NCI-H524 (cell line): ENCODE results near the gene OR9Q2.
"Not testable (repeated sequence)": the region's sequence is repeated elsewhere in the genome, so short reads cannot be mapped to it uniquely, and the experiment has no call there.

Source experiments
- DNase-seq, 2 experiments: peaks; one replicate each; lab custom pipeline; 2025; lab: John Stamatoyannopoulos, UW

Gene OR9Q2, protein sequence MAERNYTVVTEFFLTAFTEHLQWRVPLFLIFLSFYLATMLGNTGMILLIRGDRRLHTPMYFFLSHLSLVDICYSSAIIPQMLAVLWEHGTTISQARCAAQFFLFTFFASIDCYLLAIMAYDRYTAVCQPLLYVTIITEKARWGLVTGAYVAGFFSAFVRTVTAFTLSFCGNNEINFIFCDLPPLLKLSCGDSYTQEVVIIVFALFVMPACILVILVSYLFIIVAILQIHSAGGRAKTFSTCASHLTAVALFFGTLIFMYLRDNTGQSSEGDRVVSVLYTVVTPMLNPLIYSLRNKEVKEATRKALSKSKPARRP

GRCh38 chr11:58188770-58189169 is at the start of gene OR9Q2:
Gene OR9Q2 (plus strand): TSS chr11:58189070. CDS start chr11:58190491, 1,421 bp downstream.
- no peak for DNase-seq

- DNase-seq: no peak
These were observed 46.1 kb upstream of the OR9Q2 start for GRCh38 chr11:58142761-58143160.

DNA sequence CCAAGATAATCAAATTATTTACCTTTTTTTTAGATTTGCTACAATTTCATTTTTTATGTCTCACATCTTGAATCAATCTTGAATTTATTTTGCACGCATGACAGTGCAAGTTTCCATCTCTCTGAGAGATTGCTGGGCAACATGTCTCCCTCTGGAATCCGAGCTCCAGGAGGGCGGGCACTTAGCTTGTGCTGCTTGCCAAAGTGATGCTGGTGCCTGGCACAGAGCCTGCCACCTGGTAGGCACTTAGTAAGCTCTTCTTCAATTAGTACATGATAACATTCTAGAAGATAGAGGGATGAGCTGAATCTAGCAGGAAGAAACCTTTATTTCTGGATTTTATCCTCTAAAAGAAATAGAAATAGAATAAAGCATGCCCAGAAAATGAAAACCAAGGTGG is 36.1 kb upstream of the OR9Q2 start:
- DNase-seq: no peak

GRCh38 chr11:58164389-58164788 is 24.5 kb upstream of the OR9Q2 start:
- DNase-seq: no peak

- DNase-seq: no peak
These were observed 23.9 kb upstream of the OR9Q2 start for GRCh38 chr11:58164990-58165389.

- no peak for DNase-seq
These were observed 23.3 kb upstream of the OR9Q2 start for GRCh38 chr11:58165504-58166106.

GRCh38 chr11:58177409-58178054 is 11.3 kb upstream of the OR9Q2 start:
- no peak for DNase-seq

GRCh38 chr11:58178444-58178843 is 10.4 kb upstream of the OR9Q2 start:
- DNase-seq: no peak

- DNase-seq: no peak
These were observed 9.2 kb upstream of the OR9Q2 start for GRCh38 chr11:58179648-58180047.

GRCh38 chr11:58186938-58187337 is 1.9 kb upstream of the OR9Q2 start:
- no peak for DNase-seq

GRCh38 chr11:58192229-58192628 is 3.4 kb downstream of the OR9Q2 start:
- no peak for DNase-seq

- DNase-seq: no peak
These were observed 4.5 kb downstream of the OR9Q2 start for GRCh38 chr11:58193391-58193790.

- no peak for DNase-seq
These were observed 7.1 kb downstream of the OR9Q2 start for GRCh38 chr11:58195939-58196338.

- DNase-seq: no peak
These were observed 10.4 kb downstream of the OR9Q2 start for GRCh38 chr11:58199271-58199670.

DNA sequence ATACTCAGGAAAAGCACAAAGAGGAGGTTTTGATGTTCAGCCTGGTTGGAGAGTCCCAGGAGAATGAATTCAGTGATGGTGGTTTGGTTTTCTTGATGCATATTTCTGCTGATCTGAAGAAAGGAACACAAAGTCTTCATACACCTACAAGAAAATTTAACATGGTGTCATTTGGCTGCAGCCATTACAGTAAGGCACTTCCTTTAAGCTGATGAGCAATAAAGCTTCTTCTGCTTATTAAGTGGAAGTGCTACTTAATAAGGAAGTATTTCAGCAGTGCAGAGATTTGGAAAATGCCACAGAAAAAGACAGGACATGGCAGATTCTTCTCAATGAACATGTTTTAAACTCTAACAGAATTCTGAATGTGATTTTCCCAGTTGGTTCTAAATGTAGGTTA is 15.2 kb downstream of the OR9Q2 start, which contains the start of gene OR1S2:
Gene OR1S2 (minus strand): TSS at position 101 of the 400 bp plus-strand sequence. CDS start 0 bp downstream, at position 101.
- no peak for DNase-seq

GRCh38 chr11:58212420-58212819 is 23.6 kb downstream of the OR9Q2 start, which contains the start of gene OR1S1:
Gene OR1S1 (plus strand): TSS chr11:58212720.
- not testable (repeated sequence) for DNase-seq

DNA sequence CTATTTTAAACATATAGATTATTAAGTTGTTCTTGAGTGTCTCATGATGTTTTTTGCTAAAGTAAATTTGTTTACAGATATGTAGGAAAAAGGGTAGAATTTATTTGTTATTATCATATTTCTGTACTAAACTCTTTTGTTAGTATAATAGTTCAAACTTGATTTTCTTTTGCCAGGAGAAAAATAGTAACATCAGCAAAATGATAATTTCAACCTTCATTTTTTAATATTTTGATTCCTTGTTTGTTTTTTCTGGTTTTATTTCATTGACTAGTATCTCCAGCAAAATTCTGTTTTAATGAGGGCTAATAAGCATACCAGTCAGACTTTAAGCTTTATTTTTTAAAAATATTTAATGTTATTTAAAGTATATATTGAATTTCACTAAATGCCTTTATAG is 27.6 kb downstream of the OR9Q2 start:
- no peak for DNase-seq

DNA sequence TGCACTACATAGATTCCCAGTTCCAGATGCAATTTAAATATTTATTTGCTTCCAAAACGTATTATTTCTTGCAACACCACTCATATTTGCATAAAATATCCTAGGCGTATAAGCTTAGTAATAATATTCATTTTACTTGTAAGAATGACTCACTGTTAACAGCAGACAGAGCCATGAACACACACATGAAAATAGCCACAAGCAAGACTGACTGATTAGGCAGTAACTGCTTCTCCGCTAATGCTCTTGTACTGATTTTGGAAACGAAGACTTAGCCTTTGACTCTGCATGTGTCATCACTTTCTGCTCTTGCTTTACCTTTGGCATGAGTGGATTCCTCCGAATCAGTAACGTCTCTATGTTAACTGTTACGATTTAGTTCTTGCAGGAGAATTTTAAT is 33.9 kb downstream of the OR9Q2 start:
- no peak for DNase-seq

DNA sequence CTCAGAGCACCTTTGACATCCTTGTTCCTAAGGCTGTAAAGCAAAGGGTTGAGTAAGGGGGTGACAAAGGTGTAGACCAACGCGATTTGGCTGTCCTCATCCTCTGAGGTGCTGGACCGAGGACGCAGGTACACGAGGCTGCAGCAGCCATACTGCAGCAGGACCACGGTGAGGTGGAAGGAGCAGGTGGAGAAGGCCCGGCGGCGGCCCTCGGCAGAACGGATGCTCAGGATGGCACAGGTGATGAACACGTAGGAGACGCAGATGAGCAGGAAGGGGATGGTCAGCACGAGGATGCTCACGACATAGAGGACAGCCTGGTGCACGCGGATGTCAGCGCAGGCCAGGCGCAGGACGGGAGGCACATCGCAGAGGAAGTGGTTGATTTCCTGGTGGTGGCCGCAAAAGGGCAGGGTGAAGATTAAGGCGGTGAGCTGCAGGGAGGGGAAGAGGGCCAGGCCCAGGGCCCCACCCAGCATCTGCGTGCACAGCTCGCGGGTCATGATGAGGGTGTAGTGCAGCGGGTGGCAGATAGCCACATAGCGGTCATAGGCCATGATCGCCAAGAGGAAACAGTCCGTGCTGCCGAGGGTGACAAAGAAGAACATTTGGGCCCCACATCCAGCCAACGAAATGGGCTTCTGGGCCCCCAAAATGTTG is 39.2 kb downstream of the OR9Q2 start:
- DNase-seq: no peak
